DMS153 treated with DMSO at 0.1 percent for 48 hours (cell line): ENCODE results near the gene RGMA.
"Not testable (repeated sequence)": the region's sequence is repeated elsewhere in the genome, so short reads cannot be mapped to it uniquely, and the experiment has no call there.

Source experiments
- DNase-seq: peaks from one replicate; lab custom pipeline; 2025; ENCODE audit not compliant: unreplicated experiment; lab: John Stamatoyannopoulos, UW

RGMA gene

DNA sequence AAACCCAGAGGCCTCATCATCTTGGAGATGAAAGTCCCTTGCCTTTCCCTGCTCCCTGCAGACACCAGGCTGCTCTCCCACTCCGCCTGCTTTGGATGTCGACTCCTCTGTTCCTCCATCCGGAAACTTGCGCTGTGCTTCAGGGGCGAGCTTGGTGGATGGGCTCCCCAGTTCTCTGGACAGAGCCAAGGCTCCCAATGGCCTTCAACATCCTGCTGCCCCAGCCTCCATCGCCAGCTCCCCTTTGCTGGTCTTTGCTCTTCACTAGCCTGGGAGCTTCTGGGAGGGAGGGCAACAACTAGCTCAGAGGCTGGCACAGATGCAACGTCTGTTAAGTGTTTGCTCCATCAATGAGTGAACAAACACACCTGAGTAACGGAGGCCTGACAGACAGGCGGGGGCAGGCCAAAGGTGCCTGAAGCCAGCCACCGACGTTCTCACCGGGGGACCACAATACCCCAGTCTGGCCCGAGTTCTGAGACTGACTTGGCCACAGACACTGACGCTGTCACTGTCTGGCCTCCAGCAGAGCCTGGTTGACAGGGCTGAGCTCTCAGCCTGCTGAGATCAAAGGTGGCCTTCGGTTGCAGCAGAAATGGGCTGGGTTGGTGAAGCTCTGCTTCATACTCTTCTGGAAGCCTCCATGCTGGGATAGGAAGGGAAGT, 39.0 kb downstream of the RGMA start:
- no peak for DNase-seq

DNA sequence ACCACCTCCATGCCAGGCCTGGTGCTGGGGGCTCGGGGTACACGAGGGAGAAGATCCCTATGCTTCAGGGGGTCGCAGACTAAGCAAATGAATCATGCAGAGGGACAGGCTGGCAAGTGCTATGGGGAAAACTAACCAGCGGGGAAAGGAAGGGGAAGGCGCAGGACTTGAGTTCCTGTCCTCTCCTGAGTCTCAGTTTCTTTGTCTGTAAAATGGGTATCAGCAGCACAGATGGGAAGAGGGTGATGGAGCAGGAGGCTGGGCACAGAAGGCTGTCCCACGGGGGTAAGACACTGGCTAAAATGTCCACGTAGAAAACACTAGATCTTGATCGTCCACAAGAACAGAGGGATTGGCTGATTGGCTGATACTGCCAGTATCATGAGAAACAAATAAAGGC, 39.8 kb downstream of the RGMA start:
- DNase-seq = no peak

DNA sequence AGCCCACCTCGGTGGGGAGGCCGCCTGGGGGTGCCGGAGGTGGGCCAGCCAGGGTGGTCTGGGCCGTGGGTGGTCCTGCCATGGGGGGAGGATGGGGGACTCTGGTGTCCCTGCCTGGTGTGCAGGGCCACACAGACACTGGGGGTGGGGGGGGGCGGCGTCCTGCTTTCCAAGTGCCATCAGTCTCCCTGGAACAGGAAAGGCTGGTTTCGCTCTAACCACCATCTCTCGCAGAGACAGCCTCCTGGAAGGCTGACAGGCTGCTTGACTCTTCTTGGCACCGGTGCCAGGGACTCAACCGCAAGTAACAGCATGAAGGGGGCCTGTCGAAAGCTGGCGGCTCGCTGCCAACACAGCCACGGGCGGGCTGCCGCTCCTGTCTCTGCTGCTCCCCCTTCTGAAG, 40.3 kb downstream of the RGMA start:
- DNase-seq = no peak

DNA sequence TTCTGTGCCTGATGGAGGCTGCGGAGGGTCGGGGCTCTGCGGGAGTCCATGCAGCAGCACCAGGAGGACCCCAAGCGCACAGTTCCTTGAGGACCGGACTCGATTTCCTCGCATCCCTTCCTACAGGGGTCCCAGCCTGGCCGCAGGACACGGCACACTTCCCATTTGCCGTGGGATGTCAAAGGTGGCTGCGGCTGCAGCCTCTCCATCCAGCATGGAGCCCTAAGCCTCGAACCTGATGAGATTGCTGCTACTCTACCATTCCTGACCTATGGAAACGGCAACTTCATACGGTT, 40.6 kb downstream of the RGMA start:
- no peak for DNase-seq

DNA sequence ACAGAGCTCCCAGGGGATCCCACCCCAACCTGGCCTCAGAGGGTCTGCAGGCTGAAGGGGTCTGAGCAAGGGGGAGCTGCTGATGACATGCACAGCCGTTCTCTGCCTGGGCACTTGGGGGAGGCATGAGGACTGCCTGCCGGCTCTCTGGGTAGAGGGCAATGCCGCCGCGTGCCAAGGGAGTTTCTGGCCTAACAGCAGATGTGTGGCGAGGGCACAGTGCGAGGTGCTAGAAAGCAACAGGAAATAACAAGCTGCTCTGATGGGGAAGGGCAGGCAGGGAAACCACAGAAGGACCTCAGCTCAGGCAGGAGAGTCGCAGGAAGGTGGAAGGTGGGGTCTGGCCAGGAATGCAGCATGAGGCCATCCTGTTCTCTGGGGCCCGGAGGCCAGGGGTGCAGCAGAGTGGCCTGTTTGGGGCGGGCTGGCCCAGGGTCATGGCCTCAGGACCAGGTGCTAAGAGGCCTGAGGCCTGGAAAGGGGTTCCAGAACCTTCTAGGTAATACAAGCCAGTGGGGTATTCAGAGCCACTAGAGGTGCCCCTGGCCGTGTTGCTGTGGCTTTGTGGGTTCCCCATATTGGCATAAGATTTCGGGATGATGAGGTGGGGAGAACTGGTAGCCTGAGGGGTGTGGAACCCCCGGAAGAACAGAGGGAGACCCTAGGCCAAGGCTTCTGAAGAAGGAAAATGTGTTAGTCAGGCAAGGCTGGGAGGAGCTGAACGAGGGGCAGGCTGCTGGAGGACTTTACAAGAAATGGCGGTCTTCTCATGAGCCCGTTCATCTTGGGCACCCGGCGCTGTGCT, 41.2 kb downstream of the RGMA start:
- DNase-seq = no peak

DNA sequence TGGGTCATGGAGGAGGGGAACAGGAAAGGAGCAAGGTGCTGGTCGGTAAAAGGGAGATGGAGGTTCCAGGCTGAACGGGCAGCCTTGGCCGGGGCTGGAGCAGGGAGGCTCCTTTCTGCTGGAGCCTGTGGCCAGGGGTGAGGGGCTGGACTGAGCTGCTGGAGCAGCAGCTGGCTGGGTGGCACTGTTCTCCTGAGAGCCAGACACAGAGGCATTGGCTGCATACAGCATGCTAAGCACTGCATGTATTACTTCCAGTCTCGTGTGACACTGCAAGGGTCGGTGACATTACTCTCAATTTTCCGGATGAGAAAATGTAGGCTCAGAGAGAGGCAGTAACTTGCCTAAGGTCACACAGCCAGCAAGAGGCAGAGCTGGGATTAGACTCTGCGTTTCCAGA, 42.3 kb downstream of the RGMA start:
- no peak for DNase-seq

DNA sequence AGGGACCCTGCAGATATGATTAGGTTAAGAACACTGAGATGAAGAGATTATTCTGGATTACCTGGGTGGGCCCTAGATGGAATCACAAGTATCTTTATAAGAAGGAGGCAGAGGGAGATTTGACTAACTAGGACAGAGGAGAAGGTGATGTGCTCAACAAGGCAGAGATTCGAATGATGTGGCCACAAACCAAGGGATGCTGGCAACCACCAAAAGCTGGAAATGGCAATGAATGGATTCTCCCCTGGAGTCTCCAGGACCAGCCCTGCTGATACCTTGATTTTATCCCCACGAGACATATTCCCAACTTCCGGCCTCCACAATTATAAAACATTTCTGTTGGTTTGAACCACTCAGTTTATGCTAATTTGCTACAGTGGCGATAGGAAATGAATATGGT, 42.9 kb downstream of the RGMA start:
- DNase-seq = no peak

DNA sequence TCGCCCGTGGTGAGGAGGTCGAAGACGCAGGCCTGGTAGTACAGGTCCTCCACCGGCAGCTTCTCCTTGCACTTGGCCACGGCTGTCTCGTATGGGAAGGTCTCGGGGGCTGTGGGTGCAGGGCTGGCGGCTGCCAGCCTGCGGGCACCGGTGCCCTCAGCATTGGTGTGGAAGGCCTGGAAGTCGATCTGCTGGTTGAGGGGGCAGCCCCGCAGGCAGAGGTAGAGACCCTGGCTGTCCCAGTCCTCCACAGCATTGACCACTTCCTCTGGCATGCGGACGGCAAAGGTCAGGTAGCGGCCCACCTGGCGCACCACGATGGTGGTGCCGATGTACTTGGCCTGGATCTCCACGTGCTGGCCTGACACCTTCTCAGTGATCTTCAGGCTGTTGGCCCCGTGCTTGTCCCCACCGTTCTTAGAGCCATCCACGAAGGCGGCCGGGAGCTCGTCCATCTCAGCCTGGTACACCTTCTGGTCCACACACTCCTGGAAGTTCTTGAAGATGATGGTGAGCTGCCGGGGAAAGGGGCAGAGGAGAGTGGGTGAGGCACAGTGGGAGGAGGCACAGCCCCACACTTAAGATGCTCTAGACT, 43.7 kb downstream of the RGMA start:
- DNase-seq = no peak

DNA sequence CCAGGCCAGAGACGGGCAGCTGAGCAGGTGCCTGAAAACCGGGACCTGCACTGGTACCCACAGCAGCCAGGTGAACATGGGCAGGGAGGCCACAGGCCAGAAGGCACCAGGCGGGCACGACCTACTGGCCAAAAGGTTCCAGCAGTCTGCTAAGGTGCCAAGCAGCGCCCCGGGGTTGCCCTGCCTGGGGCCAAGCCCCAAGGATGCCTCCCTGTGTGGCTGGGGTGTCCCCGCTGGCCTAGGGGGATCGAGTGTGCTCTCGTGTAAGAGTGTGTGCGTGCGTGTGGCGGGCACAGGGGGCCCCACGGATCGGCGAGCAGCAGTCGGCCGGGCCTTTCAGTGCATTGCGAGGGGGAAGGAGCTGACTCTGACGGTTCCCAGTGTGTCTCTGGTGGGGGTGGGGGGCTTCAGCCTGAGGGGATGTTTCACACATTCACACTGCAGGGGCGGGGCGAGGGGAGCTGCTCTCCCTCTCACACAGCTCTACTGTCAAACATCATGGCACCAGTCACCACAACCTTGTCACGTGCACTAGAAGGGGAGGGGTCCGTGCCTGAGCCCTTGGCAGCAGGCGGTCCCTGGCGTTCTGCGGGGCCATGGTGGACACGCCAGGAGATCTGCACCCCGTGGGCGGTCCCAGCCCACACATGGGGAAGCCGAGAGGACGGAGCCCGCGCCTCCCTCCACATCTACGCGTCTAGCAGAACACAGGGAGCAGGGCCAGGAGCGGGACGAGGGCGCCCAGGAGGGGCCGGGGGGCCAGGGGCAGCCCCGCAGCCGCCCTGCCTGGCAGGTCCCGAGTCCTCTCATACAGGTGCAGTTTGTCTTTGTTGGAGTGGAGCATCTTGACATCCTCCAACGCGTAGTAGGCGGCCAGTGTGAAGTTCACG, 44.5 kb downstream of the RGMA start:
- no peak for DNase-seq

DNA sequence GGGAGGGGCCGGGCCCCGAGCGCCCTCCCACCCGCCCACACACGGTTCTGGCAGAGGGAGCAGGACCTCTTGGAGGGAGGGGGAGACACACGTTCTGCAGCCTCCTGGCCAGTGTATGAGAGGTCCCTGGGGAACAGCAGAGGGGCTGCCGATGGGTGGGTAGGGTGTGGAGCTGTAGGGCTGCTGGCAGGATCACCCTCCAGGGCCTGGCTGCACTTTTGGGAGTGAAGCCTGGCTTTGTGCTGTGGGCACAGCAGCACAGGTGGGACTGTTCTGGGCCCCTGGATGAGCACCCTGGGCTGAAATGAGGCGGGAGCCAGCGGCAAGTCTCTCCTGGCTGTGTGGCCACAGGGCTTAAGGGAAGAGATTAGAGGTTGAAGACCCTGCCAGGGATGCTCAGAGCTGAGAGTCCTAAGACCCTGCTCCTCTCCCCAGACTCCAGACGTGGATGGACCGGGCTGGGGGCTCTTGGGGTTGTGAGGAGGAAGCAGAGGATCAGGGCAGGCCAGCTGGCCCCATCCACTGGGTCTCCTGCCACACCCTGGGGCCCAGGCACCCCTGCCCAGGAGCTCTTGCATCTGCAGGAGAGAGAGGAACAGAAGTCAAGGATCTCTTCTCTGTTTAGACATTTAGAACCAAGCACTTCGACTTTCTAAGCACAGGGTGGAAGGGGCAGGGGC, 45.2 kb downstream of the RGMA start:
- DNase-seq = no peak

DNA sequence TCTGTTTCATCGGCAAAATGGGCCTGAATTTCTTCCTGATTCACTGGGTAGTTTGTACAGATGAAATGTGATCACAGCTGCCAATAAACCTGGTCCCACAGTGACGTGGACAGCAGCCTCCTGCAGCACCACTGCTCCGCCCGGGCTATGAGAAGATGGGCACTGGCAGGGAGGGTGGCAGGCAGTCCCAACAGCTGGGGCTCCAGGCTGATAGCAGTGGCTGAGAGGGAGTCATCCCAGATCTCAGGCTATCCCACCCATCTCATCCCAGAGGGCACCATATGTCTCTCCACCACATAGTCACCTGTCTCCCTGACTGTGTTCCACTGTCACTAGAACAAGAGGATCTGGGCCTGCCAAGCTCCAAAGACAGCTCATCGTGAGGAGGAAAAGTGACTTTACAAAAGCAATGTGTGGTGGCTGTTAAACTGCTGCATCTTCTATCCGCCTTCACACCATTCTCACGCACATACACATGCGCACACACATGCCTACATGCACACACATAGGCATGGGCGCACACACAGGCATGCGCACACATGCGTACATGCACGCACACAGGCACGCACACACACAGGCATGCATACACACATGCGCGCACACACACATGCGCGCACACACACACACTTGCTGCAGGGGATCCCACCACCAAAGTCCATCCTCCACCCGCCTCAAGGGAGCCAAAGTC, 46.2 kb downstream of the RGMA start:
- DNase-seq = no peak

DNA sequence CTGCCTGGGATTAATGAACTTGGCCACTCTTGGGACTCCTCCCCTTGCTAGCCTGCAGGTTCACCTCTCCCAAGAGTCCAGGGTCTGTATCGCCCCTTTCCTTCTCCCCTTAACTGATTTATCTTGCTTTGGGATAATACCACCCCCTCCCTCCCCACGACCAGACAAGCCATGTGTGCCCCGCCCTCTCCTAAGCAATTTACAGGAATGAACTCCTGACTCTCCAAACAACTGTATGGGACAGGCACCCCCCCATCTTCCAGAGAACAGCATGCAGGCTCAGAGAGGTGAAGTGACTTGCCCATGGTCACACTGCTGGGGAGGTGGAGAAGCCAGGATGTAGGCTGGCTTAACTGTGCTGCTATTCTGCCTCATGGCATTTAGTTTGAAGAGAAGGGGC, 46.8 kb downstream of the RGMA start:
- no peak for DNase-seq

DNA sequence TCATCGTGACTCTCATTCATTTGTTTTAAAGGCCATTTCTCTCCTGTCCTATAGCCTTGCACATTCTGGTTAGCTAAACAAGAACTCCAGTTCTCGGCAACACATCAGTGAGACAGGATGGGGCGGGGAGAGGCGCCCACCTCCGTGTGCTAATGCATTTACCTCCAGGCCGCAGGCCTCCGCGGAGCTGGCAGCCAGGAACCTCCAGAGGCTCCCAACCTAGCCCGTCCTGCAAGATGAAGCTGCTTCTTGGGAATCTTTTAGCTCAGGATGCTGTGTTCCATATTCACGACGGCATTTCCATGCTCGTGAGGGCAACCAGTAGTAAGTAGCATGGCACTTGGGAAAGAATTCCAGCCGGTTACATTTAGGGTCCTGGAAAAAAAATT, 47.9 kb downstream of the RGMA start:
- DNase-seq = no peak

DNA sequence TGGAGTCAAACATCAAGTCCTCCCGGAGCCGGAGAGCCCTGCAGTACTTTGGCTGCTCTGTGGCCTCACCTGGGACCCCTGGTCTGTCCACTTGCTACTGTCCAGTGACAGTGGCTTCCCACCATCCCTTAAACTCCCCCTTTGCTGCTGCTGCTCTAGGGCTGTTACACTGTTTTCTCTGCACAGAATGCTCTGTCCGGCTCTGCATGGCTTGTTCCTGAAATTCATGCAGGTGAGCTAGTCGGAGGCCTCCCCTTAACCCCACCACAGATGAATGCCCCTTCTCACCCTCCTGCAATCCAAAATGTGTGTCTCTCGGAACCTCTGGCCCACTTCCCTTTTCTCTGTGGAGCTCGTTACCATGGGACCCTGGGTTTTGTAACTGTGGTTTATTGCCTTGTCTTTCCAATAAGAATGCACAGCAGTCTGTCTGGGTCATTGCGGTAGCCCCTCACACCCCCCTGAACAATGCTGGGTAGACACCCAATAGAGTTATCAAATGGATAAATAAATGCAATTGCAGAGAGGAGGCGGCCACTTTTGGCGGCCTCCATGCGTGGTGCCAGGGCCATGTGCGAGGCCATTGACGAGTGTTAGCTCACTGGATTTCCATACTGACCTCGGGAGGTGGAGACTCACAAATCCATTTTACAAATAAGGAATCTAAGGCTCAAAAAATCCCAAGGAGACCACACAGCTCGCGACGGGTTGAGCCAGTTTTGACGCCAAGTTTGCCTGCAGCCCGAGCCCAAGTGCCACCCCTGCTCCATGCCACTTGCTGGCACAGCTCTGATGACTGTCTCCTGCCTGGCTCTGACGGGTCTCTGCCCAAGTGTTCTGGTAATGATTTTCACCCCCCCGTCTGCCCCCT, 48.5 kb downstream of the RGMA start:
- DNase-seq = no peak

DNA sequence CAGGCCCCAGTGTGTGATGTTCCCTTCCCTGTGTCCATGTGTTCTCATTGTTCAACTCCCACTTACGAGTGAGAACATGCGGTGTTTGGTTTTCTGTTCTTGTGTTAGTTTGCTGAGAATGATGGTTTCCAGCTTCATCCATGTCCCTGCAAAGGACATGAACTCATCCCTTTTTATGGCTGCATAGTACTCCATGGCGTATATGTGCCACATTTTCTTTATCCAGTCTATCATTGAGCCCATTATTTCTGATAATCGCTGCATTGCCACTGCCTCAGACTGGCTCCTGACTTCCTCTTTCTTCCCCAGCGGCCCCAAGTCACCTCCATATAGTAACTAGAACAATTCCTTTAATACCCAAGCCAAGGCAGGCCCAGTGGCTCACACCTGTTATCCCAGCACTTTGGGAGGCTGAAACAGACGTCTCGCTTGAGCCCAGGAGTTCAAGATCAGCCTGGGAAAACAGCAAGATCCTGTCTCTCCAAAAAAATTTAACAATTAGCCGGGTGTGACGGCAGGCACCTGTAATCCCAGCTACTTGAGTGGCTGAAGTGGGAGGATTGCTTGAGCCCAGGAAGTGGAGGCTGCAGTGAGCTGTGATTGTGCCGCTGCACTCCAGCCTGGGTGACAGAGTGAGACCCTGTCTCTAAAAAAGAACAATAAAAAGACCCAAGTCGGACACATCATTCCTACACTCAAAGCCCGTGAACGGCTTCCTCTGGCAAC, 49.3 kb downstream of the RGMA start:
- not testable (repeated sequence) for DNase-seq

DNA sequence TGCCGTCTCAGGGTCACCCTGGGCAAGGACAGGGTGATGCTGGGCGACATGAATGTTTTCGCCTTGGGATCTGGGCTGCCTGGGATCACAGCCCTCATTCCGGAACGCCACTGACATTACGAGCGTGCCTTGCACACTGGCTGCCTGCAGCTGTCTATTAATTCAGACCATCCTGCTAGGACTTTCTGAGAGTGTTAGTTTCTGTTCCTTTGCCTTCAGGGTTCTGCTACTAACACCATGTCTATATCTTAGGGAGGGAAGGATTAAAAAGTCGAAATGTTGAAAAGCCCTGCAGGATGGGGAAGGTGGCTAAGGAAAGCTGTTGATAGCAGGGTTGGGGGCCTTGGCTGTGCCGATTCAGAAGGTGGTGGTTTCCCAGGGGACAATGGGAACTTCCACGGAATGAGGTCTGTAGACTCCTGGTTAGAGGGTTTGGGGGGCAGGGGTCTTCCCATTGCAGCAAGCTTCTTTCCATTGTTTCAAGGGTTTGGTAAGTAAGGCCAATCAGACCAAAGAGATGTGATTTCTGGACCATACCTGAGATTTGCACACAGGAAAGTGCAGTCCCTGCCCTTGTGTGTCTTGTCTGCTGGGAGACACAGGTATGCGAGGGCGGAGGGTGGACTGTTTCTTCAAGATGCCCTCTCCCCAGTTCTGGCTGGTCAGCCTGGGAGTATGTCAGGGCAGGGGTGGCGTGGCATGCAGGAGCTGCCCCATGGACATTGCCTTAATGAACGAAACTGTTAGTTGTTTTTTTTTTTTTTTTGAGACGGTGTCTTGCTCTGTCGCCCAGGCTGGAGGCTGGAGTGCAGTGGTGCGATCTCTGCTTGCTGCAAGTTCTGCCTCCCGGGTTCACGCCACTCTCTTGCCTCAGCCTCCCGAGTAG, 50.9 kb downstream of the RGMA start:
- DNase-seq = no peak

DNA sequence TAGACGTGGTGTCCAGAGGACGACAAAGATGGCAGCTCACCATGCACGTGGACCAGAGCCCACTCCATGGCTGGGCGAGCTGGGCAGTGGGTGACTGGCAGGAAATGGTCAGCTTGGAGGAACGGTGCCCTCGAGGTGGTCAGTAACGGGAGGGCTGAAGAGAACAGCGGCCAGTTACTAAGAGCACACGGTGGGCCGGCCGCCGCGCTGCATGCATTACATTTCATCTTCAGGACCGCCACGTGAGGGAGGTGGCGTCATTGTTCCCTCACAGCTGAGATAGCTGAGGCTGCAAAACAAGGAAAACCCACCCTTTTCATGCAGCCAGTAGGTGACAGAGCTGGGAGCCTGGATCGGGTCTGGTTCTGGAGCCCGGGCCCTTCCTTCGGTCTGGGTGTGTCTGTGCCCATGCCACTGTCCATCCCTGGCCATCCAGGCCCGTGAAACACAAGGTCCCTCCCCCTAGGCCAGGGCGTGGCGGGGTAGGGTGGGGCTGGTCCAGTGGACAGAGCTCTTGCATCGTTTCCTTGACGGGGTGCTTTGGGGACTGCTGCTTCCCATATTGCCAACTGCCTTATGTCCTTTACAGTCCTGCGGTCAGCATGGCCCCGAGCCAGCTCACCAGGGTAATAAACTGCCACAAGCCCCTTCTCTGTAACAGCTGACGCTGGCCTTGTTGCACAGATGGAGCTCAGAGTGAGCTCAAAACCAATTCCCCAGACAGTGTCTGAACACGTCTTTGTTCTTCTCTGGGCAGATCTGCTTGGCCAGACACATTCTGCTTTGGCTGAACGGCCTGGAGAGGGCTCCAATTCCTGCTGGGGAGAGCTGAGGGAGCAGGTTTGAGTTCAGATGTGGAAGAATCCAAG, 51.8 kb downstream of the RGMA start:
- DNase-seq = no peak
